B cell (primary cell): ENCODE results near the gene TP53I13.

Experiments
- CTCF ChIP-seq: fragments of 200-600 bp; IDR thresholded peaks from one replicate; pipeline ENCODE4 v1.8.0; 2022; ENCODE audit warnings: antibody characterized with exemption, mild to moderate bottlenecking
- EZH2 ChIP-seq: IDR thresholded peaks from 2 replicates; pipeline ENCODE4 v1.6.1; 2012; ENCODE audit warnings: borderline replicate concordance, low read depth, mild to moderate bottlenecking, moderate library complexity, low read length; ENCODE audit not compliant: insufficient read depth, poor library complexity, severe bottlenecking

GRCh38 chr17:29612094-29612403 is 43.5 kb downstream of the TP53I13 start:
- TF ChIP-seq CTCF (no peak), EZH2 (no peak)
